ENCODE measurements around the gene CNPY3. TPM values are rescaled to one million over a fixed set of nuclear protein-coding genes. Genes with fewer than 3 reads are reported as not detected.

Gene CNPY3
- total and polyA plus RNA-seq, 2 of the 13 experiments (the other 11 are each of a cell fraction or from before 2014, with no cell fraction given) = 42.3 to 60.2 TPM

GRCh38 chr6:42960243-42961019 lies 31.2 kb downstream of the CNPY3 start, which contains the start of gene GNMT (continued):
- TF ChIP-seq, protein P1, sequence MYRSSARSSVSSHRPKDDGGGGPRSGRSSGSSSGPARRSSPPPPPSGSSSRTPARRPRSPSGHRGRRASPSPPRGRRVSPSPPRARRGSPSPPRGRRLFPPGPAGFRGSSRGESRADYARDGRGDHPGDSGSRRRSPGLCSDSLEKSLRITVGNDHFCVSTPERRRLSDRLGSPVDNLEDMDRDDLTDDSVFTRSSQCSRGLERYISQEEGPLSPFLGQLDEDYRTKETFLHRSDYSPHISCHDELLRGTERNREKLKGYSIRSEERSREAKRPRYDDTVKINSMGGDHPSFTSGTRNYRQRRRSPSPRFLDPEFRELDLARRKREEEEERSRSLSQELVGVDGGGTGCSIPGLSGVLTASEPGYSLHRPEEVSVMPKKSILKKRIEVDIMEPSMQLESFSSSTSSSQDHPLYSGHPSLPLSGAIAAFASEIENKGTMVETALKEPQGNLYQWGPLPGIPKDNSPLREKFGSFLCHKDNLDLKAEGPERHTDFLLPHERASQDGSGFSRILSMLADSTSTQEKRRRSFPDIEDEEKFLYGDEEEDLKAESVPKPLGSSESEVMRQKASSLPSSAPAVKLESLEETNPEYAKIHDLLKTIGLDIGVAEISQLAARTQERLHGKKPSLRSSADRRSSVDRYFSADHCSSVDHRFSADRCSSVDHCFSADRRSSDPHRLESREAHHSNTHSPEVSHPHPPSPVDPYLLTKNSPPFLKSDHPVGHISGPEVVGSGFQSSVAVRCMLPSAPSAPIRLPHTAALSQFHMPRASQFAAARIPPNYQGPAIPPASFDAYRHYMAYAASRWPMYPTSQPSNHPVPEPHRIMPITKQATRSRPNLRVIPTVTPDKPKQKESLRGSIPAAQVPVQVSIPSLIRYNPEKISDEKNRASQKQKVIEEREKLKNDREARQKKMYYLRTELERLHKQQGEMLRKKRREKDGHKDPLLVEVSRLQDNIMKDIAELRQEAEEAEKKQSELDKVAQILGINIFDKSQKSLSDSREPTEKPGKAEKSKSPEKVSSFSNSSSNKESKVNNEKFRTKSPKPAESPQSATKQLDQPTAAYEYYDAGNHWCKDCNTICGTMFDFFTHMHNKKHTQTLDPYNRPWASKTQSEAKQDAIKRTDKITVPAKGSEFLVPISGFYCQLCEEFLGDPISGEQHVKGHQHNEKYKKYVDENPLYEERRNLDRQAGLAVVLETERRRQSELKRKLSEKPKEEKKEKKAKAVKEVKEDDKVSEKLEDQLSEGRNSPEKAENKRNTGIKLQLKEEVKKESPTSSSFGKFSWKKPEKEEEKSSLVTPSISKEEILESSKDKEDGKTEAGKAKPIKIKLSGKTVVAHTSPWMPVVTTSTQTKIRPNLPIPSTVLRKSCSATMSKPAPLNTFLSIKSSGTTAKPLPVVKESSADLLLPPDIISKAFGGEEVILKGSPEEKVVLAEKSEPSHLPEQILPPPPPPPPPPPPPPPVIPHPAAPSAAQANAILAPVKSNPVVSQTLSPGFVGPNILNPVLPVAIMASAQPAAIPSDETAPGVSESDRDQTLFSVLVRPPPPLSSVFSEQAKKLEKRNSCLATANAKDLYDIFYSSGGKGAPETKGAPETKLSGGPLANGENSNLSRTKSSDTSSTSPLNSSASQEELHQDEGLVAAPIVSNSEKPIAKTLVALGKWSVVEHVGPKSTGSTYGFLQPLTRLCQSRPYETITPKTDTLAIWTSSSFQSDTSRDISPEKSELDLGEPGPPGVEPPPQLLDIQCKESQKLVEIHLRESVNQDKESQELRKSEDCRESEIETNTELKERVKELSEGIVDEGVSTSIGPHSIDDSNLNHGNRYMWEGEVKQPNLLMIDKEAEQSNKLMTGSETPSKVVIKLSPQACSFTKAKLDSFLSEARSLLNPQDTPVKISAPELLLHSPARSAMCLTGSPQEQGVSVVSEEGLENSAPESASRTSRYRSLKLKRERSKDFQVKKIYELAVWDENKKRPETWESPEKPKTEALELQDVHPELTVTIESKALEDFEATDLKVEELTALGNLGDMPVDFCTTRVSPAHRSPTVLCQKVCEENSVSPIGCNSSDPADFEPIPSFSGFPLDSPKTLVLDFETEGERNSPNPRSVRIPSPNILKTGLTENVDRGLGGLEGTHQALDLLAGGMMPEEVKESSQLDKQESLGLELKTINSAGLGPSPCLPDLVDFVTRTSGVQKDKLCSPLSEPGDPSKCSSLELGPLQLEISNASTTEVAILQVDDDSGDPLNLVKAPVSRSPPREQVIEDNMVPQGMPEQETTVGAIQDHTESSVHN (CRISPR knock-in tag; IDR thresholded peaks at IDR 0.05) = no peak
- TF ChIP-seq ZNF513 (CRISPR knock-in tag; conservative IDR thresholded peaks at IDR 0.05) = peak; percentile 23; the same call in 1 of the 2 replicates
- peak; percentile 16; the same call in 1 of the 2 replicates for TF ChIP-seq ZNF512 (CRISPR knock-in tag; IDR thresholded peaks at IDR 0.05)
- peak; percentile 78; the same call in 1 of the 2 replicates for TF ChIP-seq DZIP1 (CRISPR knock-in tag; IDR thresholded peaks at IDR 0.05)
- TF ChIP-seq RARG (CRISPR knock-in tag; IDR thresholded peaks at IDR 0.05; ENCODE audit: low read depth) = no peak
- TF ChIP-seq RFXAP (CRISPR knock-in tag; IDR thresholded peaks at IDR 0.05; ENCODE audit: borderline replicate concordance) = no peak
- TF ChIP-seq TOPORS (CRISPR knock-in tag; IDR thresholded peaks at IDR 0.05) = 0 out of 2 replicates have a peak, but pooled peaks have one; percentile 54
- TF ChIP-seq ATF1 (CRISPR knock-in tag; IDR thresholded peaks at IDR 0.05) = no peak
- no peak for TF ChIP-seq TEAD2 (CRISPR knock-in tag; IDR thresholded peaks at IDR 0.05)
